Panc1 (cell line): ENCODE measurements around the gene REV3L. TPM values are rescaled to one million over a fixed set of nuclear protein-coding genes. Genes with fewer than 3 reads are reported as not detected.

ENCODE experiments used
- ATAC-seq: fragments of 200-7000 bp; cut with Tn5 transposase; 2 replicates; pipeline ENCODE4 v1.9.1; 2020; ENCODE audit warnings: mild to moderate bottlenecking, moderate library complexity
- BruUV-seq: library from RNA; stranded (reverse); fragments of 400-500 nt; replicated peaks from 2 replicates; lab custom pipeline; 2021; lab: Mats Ljungman, UMichigan
- CTCF ChIA-PET: fragments of 300-600 bp; sonication (Branson Sonifier 250); formaldehyde crosslinking; loops from one replicate; lab custom pipeline; 2022; ENCODE audit warnings: antibody characterized with exemption; lab: Charles Lee
- POLR2A ChIA-PET: fragments of 300-600 bp; sonication (Branson Sonifier 250); formaldehyde crosslinking; loops from one replicate; lab custom pipeline; 2022; ENCODE audit warnings: antibody characterized with exemption; lab: Charles Lee
- DNase-seq: peaks from one replicate; pipeline ENCODE4 v3.0.0-alpha.2; 2010; ENCODE audit warnings: low read depth, low spot score
- H3K27ac ChIP-seq: 2 replicates; pipeline ENCODE4 v1.5.1; 2011; ENCODE audit warnings: mild to moderate bottlenecking, low read length, inconsistent platforms
- H3K27me3 ChIP-seq: fragments of 200-500 bp; sonication (Bioruptor generic); 2 replicates; pipeline ENCODE4 v1.6.0; 2014; ENCODE audit warnings: low read length, inconsistent platforms; ENCODE audit not compliant: control insufficient read depth, insufficient read depth
- H3K36me3 ChIP-seq: fragments of 200-500 bp; sonication (Bioruptor generic); 2 replicates; pipeline ENCODE4 v1.5.1; 2014; ENCODE audit warnings: inconsistent platforms, mild to moderate bottlenecking, low read length, moderate library complexity; ENCODE audit not compliant: control insufficient read depth, insufficient read depth
- H3K4me1 ChIP-seq: 2 replicates; pipeline ENCODE4 v1.5.1; 2011; ENCODE audit warnings: inconsistent platforms, mild to moderate bottlenecking, low read length, moderate library complexity; ENCODE audit not compliant: control insufficient read depth, insufficient read depth
- H3K4me3 ChIP-seq, 2 experiments: 2 replicates each; pipeline ENCODE4 v1.5.1; 2011 to 2012; ENCODE audit warnings: low read depth in 2 of 2, low read length in 2 of 2, mild to moderate bottlenecking in 2 of 2, inconsistent platforms in 1 of 2, moderate library complexity in 1 of 2
- H3K9me3 ChIP-seq: fragments of 200-500 bp; sonication (Bioruptor generic); 2 replicates; pipeline ENCODE4 v1.5.1; 2014; ENCODE audit warnings: low read depth, mild to moderate bottlenecking, inconsistent platforms, low read length, moderate library complexity; ENCODE audit not compliant: control insufficient read depth, insufficient read depth
- POLR2AphosphoS5 ChIP-seq: IDR thresholded peaks from 2 replicates; pipeline ENCODE4 v1.6.1; 2012; ENCODE audit warnings: mild to moderate bottlenecking, low read depth, low read length, moderate library complexity
- SIN3A ChIP-seq: IDR thresholded peaks from 2 replicates; pipeline ENCODE4 v1.6.1; 2012; ENCODE audit warnings: low read depth, mild to moderate bottlenecking, low read length, moderate library complexity, borderline replicate concordance; ENCODE audit not compliant: insufficient read depth
- TCF7L2 ChIP-seq: IDR thresholded peaks from 2 replicates; pipeline ENCODE4 v1.6.1; 2011; ENCODE audit warnings: mild to moderate bottlenecking, low read depth, low read length, inconsistent platforms
- in situ Hi-C: cut with HindIII; loops from 2 replicates; pipeline ENCODE4 v1.10.0; 2016; ENCODE audit warnings: low sequenced_read_pairs, low pct_unique_long_range_greater_than_20kb
- intact Hi-C: fragments of 100-400 bp; cut with micrococcal nuclease; formaldehyde crosslinking; loops from one replicate; pipeline ENCODE4 v1.10.0; 2022; ENCODE audit not compliant: unreplicated experiment
- total RNA-seq: library from RNA; stranded (reverse); gene quantifications from one replicate; pipeline ENCODE4 v1.2.1, GENCODE V29; 2021; ENCODE audit not compliant: unreplicated experiment
- TF ChIP-seq, protein P1 (sequence below): fragments of 450-650 bp; IDR thresholded peaks from 2 replicates; pipeline ENCODE4 v1.5.1; 2017; ENCODE audit warnings: mild to moderate bottlenecking
- TF ChIP-seq, protein P2 (sequence below), 2 experiments: IDR thresholded peaks; 2 replicates each; pipeline ENCODE4 v1.6.1; 2011 to 2012; ENCODE audit warnings: low read depth in 2 of 2, control low read depth in 1 of 2, low read length in 1 of 2, mild to moderate bottlenecking in 1 of 2, moderate library complexity in 1 of 2; ENCODE audit not compliant: insufficient read depth in 1 of 2

REV3L gene
- total RNA-seq, 1 experiment from 2014 or later: 44.8 TPM

GRCh38 chr6:111277819-111278218 lies 205.2 kb downstream of the REV3L start:
- ChIA-PET CTCF (no interaction called here), POLR2A (no interaction called here)
- Histone ChIP-seq H3K27ac (no peak overlapping the region), H3K4me1 (no peaks in the 10 kb centered on the region), H3K36me3 (no peaks in the 10 kb centered on the region; the same call in 1 of the 2 replicates), H3K4me3 (no peak overlapping the region), H3K9me3 (no peaks in the 10 kb centered on the region; the same call in 1 of the 2 replicates), H3K27me3 (no peaks in the 10 kb centered on the region)
- intact Hi-C loops: no loop called here
- in situ Hi-C loops: no loop called here
- DNase-seq (no peak), ATAC-seq (no peak)
- TSS peak; percentile 4 for BruUV-seq
- no peak for TF ChIP-seq SIN3A
- TF ChIP-seq TCF7L2: no peak
- TF ChIP-seq, protein P1, sequence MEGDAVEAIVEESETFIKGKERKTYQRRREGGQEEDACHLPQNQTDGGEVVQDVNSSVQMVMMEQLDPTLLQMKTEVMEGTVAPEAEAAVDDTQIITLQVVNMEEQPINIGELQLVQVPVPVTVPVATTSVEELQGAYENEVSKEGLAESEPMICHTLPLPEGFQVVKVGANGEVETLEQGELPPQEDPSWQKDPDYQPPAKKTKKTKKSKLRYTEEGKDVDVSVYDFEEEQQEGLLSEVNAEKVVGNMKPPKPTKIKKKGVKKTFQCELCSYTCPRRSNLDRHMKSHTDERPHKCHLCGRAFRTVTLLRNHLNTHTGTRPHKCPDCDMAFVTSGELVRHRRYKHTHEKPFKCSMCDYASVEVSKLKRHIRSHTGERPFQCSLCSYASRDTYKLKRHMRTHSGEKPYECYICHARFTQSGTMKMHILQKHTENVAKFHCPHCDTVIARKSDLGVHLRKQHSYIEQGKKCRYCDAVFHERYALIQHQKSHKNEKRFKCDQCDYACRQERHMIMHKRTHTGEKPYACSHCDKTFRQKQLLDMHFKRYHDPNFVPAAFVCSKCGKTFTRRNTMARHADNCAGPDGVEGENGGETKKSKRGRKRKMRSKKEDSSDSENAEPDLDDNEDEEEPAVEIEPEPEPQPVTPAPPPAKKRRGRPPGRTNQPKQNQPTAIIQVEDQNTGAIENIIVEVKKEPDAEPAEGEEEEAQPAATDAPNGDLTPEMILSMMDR: no peak
- TF ChIP-seq, protein P2, sequence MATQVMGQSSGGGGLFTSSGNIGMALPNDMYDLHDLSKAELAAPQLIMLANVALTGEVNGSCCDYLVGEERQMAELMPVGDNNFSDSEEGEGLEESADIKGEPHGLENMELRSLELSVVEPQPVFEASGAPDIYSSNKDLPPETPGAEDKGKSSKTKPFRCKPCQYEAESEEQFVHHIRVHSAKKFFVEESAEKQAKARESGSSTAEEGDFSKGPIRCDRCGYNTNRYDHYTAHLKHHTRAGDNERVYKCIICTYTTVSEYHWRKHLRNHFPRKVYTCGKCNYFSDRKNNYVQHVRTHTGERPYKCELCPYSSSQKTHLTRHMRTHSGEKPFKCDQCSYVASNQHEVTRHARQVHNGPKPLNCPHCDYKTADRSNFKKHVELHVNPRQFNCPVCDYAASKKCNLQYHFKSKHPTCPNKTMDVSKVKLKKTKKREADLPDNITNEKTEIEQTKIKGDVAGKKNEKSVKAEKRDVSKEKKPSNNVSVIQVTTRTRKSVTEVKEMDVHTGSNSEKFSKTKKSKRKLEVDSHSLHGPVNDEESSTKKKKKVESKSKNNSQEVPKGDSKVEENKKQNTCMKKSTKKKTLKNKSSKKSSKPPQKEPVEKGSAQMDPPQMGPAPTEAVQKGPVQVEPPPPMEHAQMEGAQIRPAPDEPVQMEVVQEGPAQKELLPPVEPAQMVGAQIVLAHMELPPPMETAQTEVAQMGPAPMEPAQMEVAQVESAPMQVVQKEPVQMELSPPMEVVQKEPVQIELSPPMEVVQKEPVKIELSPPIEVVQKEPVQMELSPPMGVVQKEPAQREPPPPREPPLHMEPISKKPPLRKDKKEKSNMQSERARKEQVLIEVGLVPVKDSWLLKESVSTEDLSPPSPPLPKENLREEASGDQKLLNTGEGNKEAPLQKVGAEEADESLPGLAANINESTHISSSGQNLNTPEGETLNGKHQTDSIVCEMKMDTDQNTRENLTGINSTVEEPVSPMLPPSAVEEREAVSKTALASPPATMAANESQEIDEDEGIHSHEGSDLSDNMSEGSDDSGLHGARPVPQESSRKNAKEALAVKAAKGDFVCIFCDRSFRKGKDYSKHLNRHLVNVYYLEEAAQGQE (IDR thresholded peaks at IDR 0.05; ENCODE audit: insufficient read depth in 1 of 2, low read depth in 2 of 2, low read length in 1 of 2): no peak

GRCh38 chr6:111276736-111277135 lies 206.3 kb downstream of the REV3L start:
- CTCF ChIA-PET: no interaction called here
- no peaks in the 10 kb centered on the region for H3K27me3 ChIP-seq
- no peak overlapping the region for H3K27ac ChIP-seq
- DNase-seq (no peak), ATAC-seq (no peak)
- BruUV-seq: no TSS peak
- POLR2A ChIA-PET: no interaction called here
- in situ Hi-C loops: no loop called here
- H3K36me3 ChIP-seq: no peaks in the 10 kb centered on the region; the same call in 1 of the 2 replicates
- H3K4me1 ChIP-seq: no peaks in the 10 kb centered on the region
- H3K9me3 ChIP-seq: no peaks in the 10 kb centered on the region; the same call in 1 of the 2 replicates
- TF ChIP-seq TCF7L2 (no peak), SIN3A (no peak), POLR2AphosphoS5 (no peak)
- TF ChIP-seq, protein P2 (IDR thresholded peaks at IDR 0.05; ENCODE audit: insufficient read depth in 1 of 2, low read depth in 2 of 2, low read length in 1 of 2): no peak
- TF ChIP-seq, protein P1: no peak
- intact Hi-C loops: no loop called here
- no peak overlapping the region for H3K4me3 ChIP-seq
